ENCODE data around the gene ASGR1.

ASGR1 gene

GRCh38 chr17:7179317-7180254 is at the start of gene ASGR1:
TSS of gene ASGR1 (minus strand) at chr17:7179370. CDS start at chr17:7178563, 807 bp downstream.
- no peak for DNase-seq (ENCODE audit: low read depth)

GRCh38 chr17:7228920-7229319 is 49.8 kb upstream of the ASGR1 start:
- no peak for DNase-seq (ENCODE audit: low read depth)

GRCh38 chr17:7226721-7227710 is 47.8 kb upstream of the ASGR1 start:
- no peak for DNase-seq (ENCODE audit: low read depth)

GRCh38 chr17:7225711-7226331 is 46.7 kb upstream of the ASGR1 start:
- no peak for DNase-seq (ENCODE audit: low read depth)

- DNase-seq (ENCODE audit: low read depth): no peak
Observed at GRCh38 chr17:7224661-7225111, 45.5 kb upstream of the ASGR1 start.

- no peak for DNase-seq (ENCODE audit: low read depth)
Observed at GRCh38 chr17:7224110-7224509, 44.9 kb upstream of the ASGR1 start.

- DNase-seq (ENCODE audit: low read depth): no peak
Observed at GRCh38 chr17:7223375-7223774, 44.2 kb upstream of the ASGR1 start.

- DNase-seq (ENCODE audit: low read depth): no peak
Observed at GRCh38 chr17:7222972-7223292, 43.8 kb upstream of the ASGR1 start.

GRCh38 chr17:7222093-7222971 is 43.2 kb upstream of the ASGR1 start:
- no peak for DNase-seq (ENCODE audit: low read depth)

GRCh38 chr17:7221278-7222092 is 42.3 kb upstream of the ASGR1 start:
- DNase-seq (ENCODE audit: low read depth): no peak

- no peak for DNase-seq (ENCODE audit: low read depth)
Observed at GRCh38 chr17:7220593-7221277, 41.6 kb upstream of the ASGR1 start.

GRCh38 chr17:7219812-7220592 is 40.8 kb upstream of the ASGR1 start, which contains the start of the genes ACADVL and DLG4:
TSS of gene ACADVL (plus strand) at chr17:7219938. CDS start at chr17:7219985, 47 bp downstream.
TSS of gene DLG4 (minus strand) at chr17:7219836.
- peak; percentile 46 for DNase-seq (ENCODE audit: low read depth)

- DNase-seq (ENCODE audit: low read depth): no peak
Observed at GRCh38 chr17:7219229-7219811, 40.1 kb upstream of the ASGR1 start.

- no peak for DNase-seq (ENCODE audit: low read depth)
Observed at GRCh38 chr17:7218758-7219157, 39.6 kb upstream of the ASGR1 start.

GRCh38 chr17:7218166-7218565 is 39.0 kb upstream of the ASGR1 start:
- no peak for DNase-seq (ENCODE audit: low read depth)

- no peak for DNase-seq (ENCODE audit: low read depth)
Observed at GRCh38 chr17:7217113-7217987, 38.2 kb upstream of the ASGR1 start.

Data from GM04503 (cell line).